ENCODE results near the gene C17orf100.

The C17orf100 gene

DNA sequence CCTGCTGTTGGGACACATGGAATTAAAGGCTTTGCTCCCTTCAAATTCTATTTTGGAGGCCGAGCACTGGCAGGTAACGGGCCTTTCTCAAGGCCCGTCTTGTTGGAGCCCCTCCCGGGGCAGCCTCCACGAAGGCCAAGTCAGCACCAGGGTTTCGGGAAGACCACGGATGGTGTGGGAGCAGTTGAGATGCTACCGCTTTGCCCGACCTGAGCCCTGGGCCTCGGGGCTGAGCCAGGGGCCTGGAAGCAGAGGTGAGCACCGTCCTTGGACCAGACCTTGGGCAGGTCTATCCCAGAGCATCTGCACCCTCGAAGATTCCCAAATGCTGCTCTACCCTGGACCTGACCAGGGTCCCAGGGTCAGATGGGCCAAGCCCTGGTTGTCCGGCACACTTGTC, 23.0 kb downstream of the C17orf100 start:
- ChIA-PET POLR2A (no interaction called here), CTCF (interaction anchor here (4.6 kb wide), 1 partner anchor 8 kb away, joined by 26 read pairs; no protein-coding TSS in a partner anchor)
- TF ChIP-seq CTCF (IDR thresholded peaks at IDR 0.05; ENCODE audit: control extremely low read depth, extremely low read depth, low read depth, missing control alignments) = no peak
- DNase-seq (ENCODE audit: extremely low spot score) = no peak

DNA sequence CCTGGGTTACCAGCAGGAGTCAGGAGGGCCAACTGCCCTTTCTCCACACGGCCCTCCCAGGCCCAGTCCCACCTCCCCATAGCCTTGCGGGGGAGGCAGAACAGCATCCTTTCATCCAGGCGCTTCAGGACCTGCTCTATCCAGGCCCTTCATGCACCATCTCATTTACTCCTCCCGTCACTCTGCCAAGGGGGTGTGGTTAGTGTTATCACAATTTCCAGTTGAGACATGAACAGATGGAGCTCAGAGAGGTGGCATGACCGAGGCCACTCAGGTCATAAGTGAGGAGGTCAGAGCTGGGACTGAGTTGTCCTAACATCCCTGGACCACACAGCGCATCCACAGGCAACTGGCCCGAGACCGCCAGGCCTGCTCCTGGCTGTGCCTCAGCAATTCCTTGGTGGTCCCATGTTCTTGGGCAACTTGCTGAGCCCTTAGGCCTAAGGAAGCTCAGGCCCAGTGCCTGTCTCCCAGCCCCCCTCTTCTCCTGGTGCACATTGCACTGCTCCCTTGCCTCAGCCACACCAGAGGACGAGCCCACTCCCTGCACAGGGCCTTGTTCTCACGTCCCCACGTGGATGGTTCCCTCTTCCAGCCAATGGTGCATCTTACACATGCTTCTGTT, 23.8 kb downstream of the C17orf100 start:
- no peak for DNase-seq (ENCODE audit: extremely low spot score)
- ChIA-PET CTCF (interaction anchor here (4.6 kb wide), 1 partner anchor 9 kb away, joined by 26 read pairs; no protein-coding TSS in a partner anchor), POLR2A (no interaction called here)
- TF ChIP-seq CTCF (IDR thresholded peaks at IDR 0.05; ENCODE audit: control extremely low read depth, extremely low read depth, low read depth, missing control alignments) = no peak

- no peak for TF ChIP-seq CTCF (IDR thresholded peaks at IDR 0.05; ENCODE audit: control extremely low read depth, extremely low read depth, low read depth, missing control alignments)
- CTCF ChIA-PET = interaction anchor here (1.1 to 4.6 kb wide), 4 partner anchors 10 to 166 kb away, joined by 3 to 26 read pairs (median 3); no protein-coding TSS in a partner anchor
- POLR2A ChIA-PET = no interaction called here
- DNase-seq (ENCODE audit: extremely low spot score) = no peak
Measured at GRCh38 chr17:6676802-6677157, 25.2 kb downstream of the C17orf100 start.

GRCh38 chr17:6677158-6677831, 25.7 kb downstream of the C17orf100 start:
- no peak for DNase-seq (ENCODE audit: extremely low spot score)
- CTCF ChIA-PET = interaction anchor here (1.1 to 4.6 kb wide), 4 partner anchors 11 to 166 kb away, joined by 3 to 26 read pairs (median 3); no protein-coding TSS in a partner anchor
- TF ChIP-seq CTCF (IDR thresholded peaks at IDR 0.05; ENCODE audit: control extremely low read depth, extremely low read depth, low read depth, missing control alignments) = no peak
- POLR2A ChIA-PET = no interaction called here

GRCh38 chr17:6677946-6678345, 26.4 kb downstream of the C17orf100 start:
- ChIA-PET CTCF (interaction anchor here (1.2 to 4.6 kb wide), 3 partner anchors 12 to 17 kb away, joined by 3 to 26 read pairs (median 3); no protein-coding TSS in a partner anchor), POLR2A (no interaction called here)
- no peak for DNase-seq (ENCODE audit: extremely low spot score)
- TF ChIP-seq CTCF (IDR thresholded peaks at IDR 0.05; ENCODE audit: control extremely low read depth, extremely low read depth, low read depth, missing control alignments) = no peak

- TF ChIP-seq CTCF (IDR thresholded peaks at IDR 0.05; ENCODE audit: control extremely low read depth, extremely low read depth, low read depth, missing control alignments) = no peak
- no peak for DNase-seq (ENCODE audit: extremely low spot score)
- ChIA-PET POLR2A (no interaction called here), CTCF (interaction anchor here (0.9 to 4.6 kb wide), 2 partner anchors 13 to 325 kb away, joined by 3 to 26 read pairs; no protein-coding TSS in a partner anchor)
Measured at GRCh38 chr17:6679241-6679640, 27.7 kb downstream of the C17orf100 start.

Data from GM10248 (cell line).